ENCODE results near the gene CYSTM1. TPM values are rescaled to one million over a fixed set of nuclear protein-coding genes. Genes with fewer than 3 reads are reported as not detected.

The CYSTM1 gene
- total and polyA plus RNA-seq, 5 donors from 2014 or later: 7.1 to 26.4 (median 13.0) TPM

- Histone ChIP-seq H3K9me3 (ENCODE audit: control insufficient read depth in 2 of 2, low read length in 2 of 2) (no peaks in the 10 kb centered on the region), H3K4me1 (ENCODE audit: control insufficient read depth, insufficient read depth, low read length, poor library complexity, severe bottlenecking) (peaks cover 11% of the 10 kb centered on the region), H3K4me3 (ENCODE audit: low read depth, low read length) (no peak overlapping the region), H3K27me3 (ENCODE audit: control insufficient read depth, insufficient read depth, low read length) (no peaks in the 10 kb centered on the region), H3K27ac (ENCODE audit: insufficient read depth, low read length, poor library complexity, severe bottlenecking) (no peak overlapping the region), H3K36me3 (ENCODE audit: control insufficient read depth, insufficient read depth, low read length) (peaks cover 10% of the 10 kb centered on the region)
- no peak for DNase-seq
- Mint-ChIP-seq H3K9me3 (no peaks in the 10 kb centered on the region), H3K36me3 (peaks cover 30% of the 10 kb centered on the region), H3K27me3 (no peaks in the 10 kb centered on the region), H3K4me1 (peaks cover 19 to 44% (median 34%) of the 10 kb centered on the region in 4 donors), H3K4me3 (no peak overlapping the region), H3K27ac (no peak overlapping the region)
- no peak for ATAC-seq (ENCODE audit: low read depth in 2 of 2)
Measured at GRCh38 chr5:140248414-140248813, 73.4 kb downstream of the CYSTM1 start.

DNA sequence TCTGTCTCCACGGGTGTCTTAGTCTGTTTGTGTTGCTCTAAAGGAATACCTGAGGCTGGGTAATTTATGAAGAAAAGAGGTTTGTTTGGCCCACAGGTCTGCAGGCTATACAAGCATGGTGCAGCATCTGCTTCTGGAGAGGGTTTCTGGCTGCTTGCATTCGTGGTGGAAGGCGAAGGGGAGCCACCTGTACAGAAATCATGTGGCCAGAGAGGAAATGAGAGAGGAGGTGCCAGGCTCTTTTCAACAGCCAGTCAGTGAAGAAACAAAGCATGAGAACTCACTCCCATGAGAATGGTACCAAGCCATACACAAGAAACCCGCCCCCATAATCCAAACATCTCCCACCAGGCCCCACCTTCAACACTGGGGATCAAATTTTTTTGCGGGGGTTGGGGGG, 74.5 kb downstream of the CYSTM1 start:
- no peak overlapping the region for H3K27ac ChIP-seq (ENCODE audit: insufficient read depth, low read length, poor library complexity, severe bottlenecking)
- Mint-ChIP-seq H3K36me3 (peaks cover 28% of the 10 kb centered on the region), H3K4me1 (peaks cover 19 to 45% (median 34%) of the 10 kb centered on the region in 4 donors), H3K27me3 (no peaks in the 10 kb centered on the region), H3K27ac (peak overlapping the region; percentile 23 to 79 (median 49)), H3K4me3 (no peak overlapping the region), H3K9me3 (no peaks in the 10 kb centered on the region)
- no peak overlapping the region for H3K4me3 ChIP-seq (ENCODE audit: low read depth, low read length)
- H3K9me3 ChIP-seq (ENCODE audit: control insufficient read depth in 2 of 2, low read length in 2 of 2): no peaks in the 10 kb centered on the region
- no peaks in the 10 kb centered on the region for H3K27me3 ChIP-seq (ENCODE audit: control insufficient read depth, insufficient read depth, low read length)
- peaks cover 18% of the 10 kb centered on the region for H3K4me1 ChIP-seq (ENCODE audit: control insufficient read depth, insufficient read depth, low read length, poor library complexity, severe bottlenecking)
- peaks cover 10% of the 10 kb centered on the region for H3K36me3 ChIP-seq (ENCODE audit: control insufficient read depth, insufficient read depth, low read length)
- no peak for ATAC-seq (ENCODE audit: low read depth in 2 of 2)
- DNase-seq: peak in 1 of 3 donors; percentile 73

DNA sequence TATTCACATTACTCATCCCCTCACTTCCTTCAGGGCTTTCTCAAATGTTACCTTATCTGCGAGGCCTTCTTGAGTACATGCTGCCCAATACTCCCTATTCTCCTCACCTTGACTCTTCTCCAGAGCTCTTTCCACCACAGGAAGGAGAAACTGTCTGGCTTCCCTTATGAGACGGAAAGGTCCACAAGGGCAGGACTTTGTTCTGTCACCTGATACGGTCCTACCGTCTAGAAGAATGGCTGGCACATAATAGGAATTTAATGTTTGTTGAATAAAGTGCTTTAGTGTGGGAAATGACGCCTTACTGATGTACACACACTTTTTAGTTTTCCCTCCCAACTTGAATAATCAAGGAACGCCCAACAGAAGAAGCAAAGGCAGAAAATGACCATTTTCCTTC, 75.4 kb downstream of the CYSTM1 start:
- ATAC-seq (ENCODE audit: low read depth in 2 of 2) (no peak), DNase-seq (no peak)
- H3K9me3 Mint-ChIP-seq: no peaks in the 10 kb centered on the region
- no peak overlapping the region for H3K27ac ChIP-seq (ENCODE audit: insufficient read depth, low read length, poor library complexity, severe bottlenecking)
- peaks cover 6% of the 10 kb centered on the region for H3K36me3 ChIP-seq (ENCODE audit: control insufficient read depth, insufficient read depth, low read length)
- peaks cover 18% of the 10 kb centered on the region for H3K4me1 ChIP-seq (ENCODE audit: control insufficient read depth, insufficient read depth, low read length, poor library complexity, severe bottlenecking)
- peak overlapping the region in 1 of 4 donors; percentile 18 for H3K4me3 Mint-ChIP-seq
- no peaks in the 10 kb centered on the region for H3K27me3 Mint-ChIP-seq
- H3K36me3 Mint-ChIP-seq: peaks cover 19% of the 10 kb centered on the region
- no peaks in the 10 kb centered on the region for H3K27me3 ChIP-seq (ENCODE audit: control insufficient read depth, insufficient read depth, low read length)
- peak overlapping the region in 1 of 3 donors; percentile 90 for H3K27ac Mint-ChIP-seq
- no peaks in the 10 kb centered on the region for H3K9me3 ChIP-seq (ENCODE audit: control insufficient read depth in 2 of 2, low read length in 2 of 2)
- H3K4me1 Mint-ChIP-seq: peaks cover 19 to 37% (median 33%) of the 10 kb centered on the region in 4 donors
- no peak overlapping the region for H3K4me3 ChIP-seq (ENCODE audit: low read depth, low read length)

DNA sequence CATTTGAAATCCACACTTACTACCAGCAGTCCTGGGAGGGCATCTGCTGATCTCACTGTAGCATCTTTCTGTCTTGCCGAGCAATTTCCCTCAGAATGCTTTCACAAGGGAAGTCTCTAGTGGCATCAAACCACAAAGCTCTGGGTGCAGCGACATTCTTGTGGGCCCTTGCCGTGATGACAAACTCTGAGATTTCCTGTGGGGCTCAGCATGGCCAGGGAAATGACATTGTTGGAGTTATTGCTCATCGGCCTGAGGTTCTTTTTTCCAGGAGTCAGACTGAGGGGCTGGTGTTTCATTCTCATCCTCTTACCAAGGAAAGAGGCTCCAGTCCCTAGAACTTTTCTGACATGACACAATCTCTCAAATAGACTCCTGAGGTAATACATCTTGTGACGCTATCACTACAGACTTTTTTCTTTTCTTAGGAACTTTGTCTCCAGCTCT, 76.6 kb downstream of the CYSTM1 start:
- Mint-ChIP-seq H3K4me1 (peaks cover 19 to 33% (median 28%) of the 10 kb centered on the region in 4 donors), H3K36me3 (peaks cover 18% of the 10 kb centered on the region), H3K27ac (peak overlapping the region; percentile 74 to 87 (median 85)), H3K4me3 (no peak overlapping the region), H3K27me3 (no peaks in the 10 kb centered on the region), H3K9me3 (no peaks in the 10 kb centered on the region)
- H3K4me3 ChIP-seq (ENCODE audit: low read depth, low read length): no peak overlapping the region
- ATAC-seq (ENCODE audit: low read depth in 2 of 2) (peak; percentile 64 to 72), DNase-seq (peak in 2 of 3 donors; percentile 23 to 86)
- no peaks in the 10 kb centered on the region for H3K27me3 ChIP-seq (ENCODE audit: control insufficient read depth, insufficient read depth, low read length)
- H3K9me3 ChIP-seq (ENCODE audit: control insufficient read depth in 2 of 2, low read length in 2 of 2): no peaks in the 10 kb centered on the region
- H3K27ac ChIP-seq (ENCODE audit: insufficient read depth, low read length, poor library complexity, severe bottlenecking): no peak overlapping the region
- peaks cover 18% of the 10 kb centered on the region for H3K4me1 ChIP-seq (ENCODE audit: control insufficient read depth, insufficient read depth, low read length, poor library complexity, severe bottlenecking)
- H3K36me3 ChIP-seq (ENCODE audit: control insufficient read depth, insufficient read depth, low read length): no peaks in the 10 kb centered on the region

- Histone ChIP-seq H3K9me3 (ENCODE audit: control insufficient read depth in 2 of 2, low read length in 2 of 2) (no peaks in the 10 kb centered on the region), H3K27ac (ENCODE audit: insufficient read depth, low read length, poor library complexity, severe bottlenecking) (no peak overlapping the region), H3K4me1 (ENCODE audit: control insufficient read depth, insufficient read depth, low read length, poor library complexity, severe bottlenecking) (peaks cover 18% of the 10 kb centered on the region), H3K36me3 (ENCODE audit: control insufficient read depth, insufficient read depth, low read length) (peaks cover under 1% of the 10 kb centered on the region), H3K27me3 (ENCODE audit: control insufficient read depth, insufficient read depth, low read length) (no peaks in the 10 kb centered on the region), H3K4me3 (ENCODE audit: low read depth, low read length) (no peak overlapping the region)
- H3K27ac Mint-ChIP-seq: peak overlapping the region in 2 of 3 donors; percentile 74 to 85
- peaks cover 23% of the 10 kb centered on the region for H3K36me3 Mint-ChIP-seq
- no peak for ATAC-seq (ENCODE audit: low read depth in 2 of 2)
- DNase-seq: no peak
- H3K4me3 Mint-ChIP-seq: peak overlapping the region in 2 of 4 donors; percentile 11 to 23
- H3K27me3 Mint-ChIP-seq: no peaks in the 10 kb centered on the region
- no peaks in the 10 kb centered on the region for H3K9me3 Mint-ChIP-seq
- H3K4me1 Mint-ChIP-seq: peaks cover 24 to 36% (median 33%) of the 10 kb centered on the region in 4 donors
Measured at GRCh38 chr5:140252470-140253126, 77.6 kb downstream of the CYSTM1 start.

- no peak for ATAC-seq (ENCODE audit: low read depth in 2 of 2)
- H3K4me1 ChIP-seq (ENCODE audit: control insufficient read depth, insufficient read depth, low read length, poor library complexity, severe bottlenecking): peaks cover 18% of the 10 kb centered on the region
Measured at GRCh38 chr5:140253985-140254384, 79.0 kb downstream of the CYSTM1 start.

DNA sequence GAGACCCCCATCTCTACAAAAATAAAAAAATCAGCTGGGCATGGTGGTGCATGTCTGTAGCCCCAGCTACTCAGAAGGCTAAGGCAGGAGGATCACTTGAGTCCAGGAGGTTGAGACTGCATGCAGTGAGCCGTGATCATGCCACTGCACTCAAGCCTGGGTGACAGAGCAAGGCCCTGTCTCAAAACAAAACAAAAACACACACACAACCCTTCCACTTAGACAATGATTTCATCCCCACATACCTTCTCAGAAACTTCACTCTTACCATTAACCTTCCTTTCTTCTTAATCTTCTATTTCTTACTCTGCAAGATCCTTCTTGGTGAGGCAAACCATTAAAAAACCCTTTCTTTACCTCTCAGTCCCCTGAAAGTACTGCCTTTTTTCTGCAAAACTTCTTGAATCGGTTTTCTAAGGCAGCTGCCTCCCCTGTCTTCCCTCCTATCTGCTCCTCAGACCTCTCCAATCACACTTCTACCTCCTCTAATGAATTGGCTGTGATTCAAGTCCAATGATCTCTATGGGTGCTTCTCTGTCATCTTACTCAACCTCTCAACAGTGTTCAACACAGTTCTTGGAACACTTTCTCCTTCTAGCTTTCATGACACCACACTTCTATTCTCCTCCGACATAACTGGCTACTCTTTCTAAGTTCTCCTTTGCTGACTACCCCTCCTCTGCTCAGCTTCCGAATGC, 80.6 kb downstream of the CYSTM1 start:
- ATAC-seq (ENCODE audit: low read depth in 2 of 2) (no peak), DNase-seq (peak in 1 of 3 donors; percentile 29)
- Histone ChIP-seq H3K36me3 (ENCODE audit: control insufficient read depth, insufficient read depth, low read length) (peaks cover 10% of the 10 kb centered on the region), H3K4me1 (ENCODE audit: control insufficient read depth, insufficient read depth, low read length, poor library complexity, severe bottlenecking) (peaks cover 22% of the 10 kb centered on the region), H3K27me3 (ENCODE audit: control insufficient read depth, insufficient read depth, low read length) (no peaks in the 10 kb centered on the region), H3K27ac (ENCODE audit: insufficient read depth, low read length, poor library complexity, severe bottlenecking) (no peak overlapping the region), H3K9me3 (ENCODE audit: control insufficient read depth in 2 of 2, low read length in 2 of 2) (no peaks in the 10 kb centered on the region), H3K4me3 (ENCODE audit: low read depth, low read length) (no peak overlapping the region)
- peaks cover 41% of the 10 kb centered on the region for H3K36me3 Mint-ChIP-seq
- H3K27ac Mint-ChIP-seq: no peak overlapping the region
- no peak overlapping the region for H3K4me3 Mint-ChIP-seq
- H3K9me3 Mint-ChIP-seq: peaks cover 0 to 2% (median 0%) of the 10 kb centered on the region in 7 donors
- peaks cover 22 to 45% (median 38%) of the 10 kb centered on the region in 4 donors for H3K4me1 Mint-ChIP-seq
- H3K27me3 Mint-ChIP-seq: no peaks in the 10 kb centered on the region

More at GRCh38 chr5:140253985-140254384, 79.0 kb downstream of the CYSTM1 start:
- H3K9me3 ChIP-seq (ENCODE audit: control insufficient read depth in 2 of 2, low read length in 2 of 2): no peaks in the 10 kb centered on the region
- H3K27me3 ChIP-seq (ENCODE audit: control insufficient read depth, insufficient read depth, low read length): no peaks in the 10 kb centered on the region
- no peak overlapping the region for H3K4me3 ChIP-seq (ENCODE audit: low read depth, low read length)
- H3K27me3 Mint-ChIP-seq: no peaks in the 10 kb centered on the region
- H3K27ac Mint-ChIP-seq: no peak overlapping the region
- H3K36me3 Mint-ChIP-seq: peaks cover 37% of the 10 kb centered on the region
- no peak overlapping the region for H3K4me3 Mint-ChIP-seq
- H3K9me3 Mint-ChIP-seq: no peaks in the 10 kb centered on the region
- peak in 1 of 3 donors; percentile 53 for DNase-seq
- no peak overlapping the region for H3K27ac ChIP-seq (ENCODE audit: insufficient read depth, low read length, poor library complexity, severe bottlenecking)
- H3K36me3 ChIP-seq (ENCODE audit: control insufficient read depth, insufficient read depth, low read length): peaks cover 10% of the 10 kb centered on the region
- H3K4me1 Mint-ChIP-seq: peaks cover 27 to 45% (median 40%) of the 10 kb centered on the region in 4 donors

All from CD4-positive, CD25-positive, alpha-beta regulatory T cell (primary cell).